Endothelial cell of umbilical vein (primary cell): Measurements from ENCODE around the gene IQGAP3.

ENCODE experiments used
- EZH2 ChIP-seq: IDR thresholded peaks from 2 replicates; pipeline ENCODE4 v1.6.1; 2012; ENCODE audit warnings: borderline replicate concordance, low read depth, mild to moderate bottlenecking, moderate library complexity, low read length, inconsistent platforms; ENCODE audit not compliant: severe bottlenecking
- POLR2A ChIP-seq: IDR thresholded peaks from 2 replicates; pipeline ENCODE4 v1.6.1; 2012; ENCODE audit warnings: low read depth, mild to moderate bottlenecking, control low read depth, low read length
- POLR2AphosphoS5 ChIP-seq: IDR thresholded peaks from 2 replicates; pipeline ENCODE4 v1.6.1; 2012; ENCODE audit warnings: low read depth, mild to moderate bottlenecking, control low read depth, low read length, moderate library complexity; ENCODE audit not compliant: insufficient read depth
- TF ChIP-seq, protein P1 (sequence below), 2 donors: IDR thresholded peaks; 1 replicate in 1 of 2; 2 replicates in 1 of 2; pipeline ENCODE4 v1.5.1; 2011; ENCODE audit warnings: low read length in 2 of 2, mild to moderate bottlenecking in 2 of 2, moderate library complexity in 2 of 2, control low read depth in 1 of 2, inconsistent platforms in 1 of 2, low read depth in 1 of 2; ENCODE audit not compliant: insufficient read depth in 1 of 2; ENCODE audit errors: extremely low read depth in 1 of 2
- TF ChIP-seq, protein P2 (sequence below): IDR thresholded peaks from 2 replicates; pipeline ENCODE4 v1.6.1; 2011; ENCODE audit not compliant: insufficient read depth, insufficient read length

DNA sequence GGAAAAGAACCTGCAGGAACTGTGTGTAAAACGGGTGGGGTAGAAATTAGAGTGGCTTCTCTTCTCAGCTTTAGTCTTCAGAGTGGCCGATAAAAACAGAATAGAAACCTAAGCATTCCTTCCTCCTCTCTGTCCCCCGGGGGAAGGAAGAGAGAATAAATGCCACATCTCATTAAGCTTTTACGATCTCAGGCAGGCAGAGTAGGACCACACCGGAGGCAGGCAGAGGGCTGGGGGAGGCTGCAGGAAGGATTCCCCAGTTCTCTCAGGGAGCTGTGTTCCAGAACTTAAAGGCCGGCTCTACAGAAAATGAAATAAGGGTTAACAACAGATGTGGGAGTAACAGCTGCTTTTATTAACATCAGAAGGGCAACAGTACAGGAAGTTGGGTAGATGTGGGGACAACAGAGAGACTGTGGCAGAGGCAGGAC lies 47.3 kb downstream of the IQGAP3 start:
- TF ChIP-seq, protein P1, sequence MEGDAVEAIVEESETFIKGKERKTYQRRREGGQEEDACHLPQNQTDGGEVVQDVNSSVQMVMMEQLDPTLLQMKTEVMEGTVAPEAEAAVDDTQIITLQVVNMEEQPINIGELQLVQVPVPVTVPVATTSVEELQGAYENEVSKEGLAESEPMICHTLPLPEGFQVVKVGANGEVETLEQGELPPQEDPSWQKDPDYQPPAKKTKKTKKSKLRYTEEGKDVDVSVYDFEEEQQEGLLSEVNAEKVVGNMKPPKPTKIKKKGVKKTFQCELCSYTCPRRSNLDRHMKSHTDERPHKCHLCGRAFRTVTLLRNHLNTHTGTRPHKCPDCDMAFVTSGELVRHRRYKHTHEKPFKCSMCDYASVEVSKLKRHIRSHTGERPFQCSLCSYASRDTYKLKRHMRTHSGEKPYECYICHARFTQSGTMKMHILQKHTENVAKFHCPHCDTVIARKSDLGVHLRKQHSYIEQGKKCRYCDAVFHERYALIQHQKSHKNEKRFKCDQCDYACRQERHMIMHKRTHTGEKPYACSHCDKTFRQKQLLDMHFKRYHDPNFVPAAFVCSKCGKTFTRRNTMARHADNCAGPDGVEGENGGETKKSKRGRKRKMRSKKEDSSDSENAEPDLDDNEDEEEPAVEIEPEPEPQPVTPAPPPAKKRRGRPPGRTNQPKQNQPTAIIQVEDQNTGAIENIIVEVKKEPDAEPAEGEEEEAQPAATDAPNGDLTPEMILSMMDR (IDR thresholded peaks at IDR 0.05; ENCODE audit: extremely low read depth in 1 of 2, insufficient read depth in 1 of 2, low read depth in 1 of 2, low read length in 2 of 2), result no peak
- TF ChIP-seq POLR2A (no peak), EZH2 (no peak), POLR2AphosphoS5 (no peak)
- TF ChIP-seq, protein P2, sequence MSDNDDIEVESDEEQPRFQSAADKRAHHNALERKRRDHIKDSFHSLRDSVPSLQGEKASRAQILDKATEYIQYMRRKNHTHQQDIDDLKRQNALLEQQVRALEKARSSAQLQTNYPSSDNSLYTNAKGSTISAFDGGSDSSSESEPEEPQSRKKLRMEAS, result no peak
